NK-92 (cell line): ENCODE results near the gene ENOX1.

Experiments
- DNase-seq: peaks from one replicate; lab custom pipeline; 2025; ENCODE audit not compliant: unreplicated experiment; lab: John Stamatoyannopoulos, UW

The ENOX1 gene

GRCh38 chr13:43492311-43492710, 294.5 kb downstream of the ENOX1 start:
- DNase-seq: no peak

- no peak for DNase-seq
These were observed 297.5 kb downstream of the ENOX1 start for GRCh38 chr13:43489233-43489632.

GRCh38 chr13:43487885-43488284, 298.9 kb downstream of the ENOX1 start:
- no peak for DNase-seq

GRCh38 chr13:43487461-43487860, 299.3 kb downstream of the ENOX1 start:
- no peak for DNase-seq

- no peak for DNase-seq
These were observed 302.1 kb downstream of the ENOX1 start for GRCh38 chr13:43484432-43485225.

GRCh38 chr13:43483930-43484329, 302.8 kb downstream of the ENOX1 start:
- DNase-seq: no peak

- DNase-seq: no peak
These were observed 304.1 kb downstream of the ENOX1 start for GRCh38 chr13:43482641-43483040.

- no peak for DNase-seq
These were observed 304.7 kb downstream of the ENOX1 start for GRCh38 chr13:43482026-43482425.

GRCh38 chr13:43478902-43479301, 307.9 kb downstream of the ENOX1 start:
- no peak for DNase-seq

GRCh38 chr13:43478211-43478610, 308.6 kb downstream of the ENOX1 start:
- no peak for DNase-seq

- DNase-seq: no peak
These were observed 311.6 kb downstream of the ENOX1 start for GRCh38 chr13:43475140-43475539.

GRCh38 chr13:43473437-43473836, 313.3 kb downstream of the ENOX1 start:
- no peak for DNase-seq

GRCh38 chr13:43472980-43473379, 313.8 kb downstream of the ENOX1 start:
- DNase-seq: no peak

- no peak for DNase-seq
These were observed 314.4 kb downstream of the ENOX1 start for GRCh38 chr13:43472339-43472738.

GRCh38 chr13:43470610-43471009, 316.2 kb downstream of the ENOX1 start:
- no peak for DNase-seq

GRCh38 chr13:43469791-43470190, 317.0 kb downstream of the ENOX1 start:
- no peak for DNase-seq

GRCh38 chr13:43464578-43465264, 322.1 kb downstream of the ENOX1 start:
- no peak for DNase-seq

GRCh38 chr13:43448605-43449336, 338.0 kb downstream of the ENOX1 start:
- DNase-seq: no peak

- no peak for DNase-seq
These were observed 340.6 kb downstream of the ENOX1 start for GRCh38 chr13:43446126-43446525.

GRCh38 chr13:43445668-43446067, 341.1 kb downstream of the ENOX1 start:
- no peak for DNase-seq

GRCh38 chr13:43444081-43444480, 342.7 kb downstream of the ENOX1 start:
- DNase-seq: no peak
